OCI-LY1 (cell line): ENCODE data around the gene PTH1R.

Source experiments
- CTCF ChIP-seq: fragments of 200-600 bp; sonication (generic), shearing (Covaris generic); IDR thresholded peaks from 2 replicates; pipeline ENCODE4 v1.5.1; 2017; ENCODE audit warnings: mild to moderate bottlenecking, antibody characterized with exemption, low read length, moderate library complexity, mixed read lengths
- EZH2 ChIP-seq: fragments of 200-600 bp; sonication (generic), shearing (Covaris generic); IDR thresholded peaks from 2 replicates; pipeline ENCODE4 v1.8.0; 2017; ENCODE audit warnings: borderline replicate concordance, mixed run types, mild to moderate bottlenecking, antibody characterized with exemption, low read length, moderate library complexity, mixed read lengths

- TF ChIP-seq CTCF (no peak), EZH2 (no peak)
Measured at GRCh38 chr3:46917257-46917656, 39.7 kb downstream of the PTH1R start.
